Hematopoietic multipotent progenitor cell treated with erythropoietin and hydrocortisone succinate and interleukin-3 and kit ligand, for 4 days (in vitro differentiated cells): Measurements from ENCODE around the gene GPR21.

Experiments used
- DNase-seq: peaks from one replicate; pipeline ENCODE4 v3.0.0-alpha.2; 2015

GPR21 gene, protein sequence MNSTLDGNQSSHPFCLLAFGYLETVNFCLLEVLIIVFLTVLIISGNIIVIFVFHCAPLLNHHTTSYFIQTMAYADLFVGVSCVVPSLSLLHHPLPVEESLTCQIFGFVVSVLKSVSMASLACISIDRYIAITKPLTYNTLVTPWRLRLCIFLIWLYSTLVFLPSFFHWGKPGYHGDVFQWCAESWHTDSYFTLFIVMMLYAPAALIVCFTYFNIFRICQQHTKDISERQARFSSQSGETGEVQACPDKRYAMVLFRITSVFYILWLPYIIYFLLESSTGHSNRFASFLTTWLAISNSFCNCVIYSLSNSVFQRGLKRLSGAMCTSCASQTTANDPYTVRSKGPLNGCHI

GRCh38 chr9:123033352-123033751 is at the start of gene GPR21:
GPR21 (plus strand) TSS chr9:123033667; CDS start chr9:123034567, 900 bp downstream.
- DNase-seq = no peak

DNA sequence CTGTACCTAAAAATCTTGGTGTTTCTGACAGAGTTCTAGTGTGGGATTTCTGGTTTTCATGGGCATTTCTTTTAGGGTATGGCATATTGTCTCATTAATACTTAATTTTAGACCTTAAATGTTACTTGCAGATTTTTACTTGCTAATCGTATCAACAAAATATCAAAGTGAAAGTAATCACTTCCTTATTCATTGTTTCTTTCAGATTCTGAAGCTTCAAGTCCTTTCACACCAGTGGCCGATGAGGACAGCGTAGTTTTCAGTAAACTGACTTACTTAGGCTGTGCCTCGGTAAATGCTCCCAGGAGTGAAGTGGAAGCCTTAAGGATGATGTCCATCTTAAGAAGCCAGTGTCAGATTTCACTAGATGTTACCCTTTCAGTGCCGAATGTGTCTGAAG is 47.5 kb upstream of the GPR21 start:
- no peak for DNase-seq

DNA sequence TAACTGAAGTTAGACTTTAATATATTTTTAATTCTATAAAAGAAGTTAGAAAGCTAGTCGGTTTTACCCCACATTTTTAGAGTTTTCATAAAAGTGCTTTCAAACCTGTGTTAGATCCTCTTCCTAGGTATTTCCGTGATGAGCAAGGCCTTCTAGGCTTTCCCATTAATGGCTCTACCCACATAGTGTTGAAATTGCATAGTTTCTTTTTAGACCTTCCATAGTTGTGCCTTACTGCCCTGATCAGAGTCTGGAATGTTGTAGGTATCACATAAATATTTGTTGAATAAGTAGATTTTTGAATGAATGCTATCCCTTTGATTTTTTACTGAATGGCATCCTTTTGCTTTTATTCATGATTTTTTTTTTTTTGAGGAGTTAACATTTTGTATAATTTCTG is 45.3 kb upstream of the GPR21 start:
- DNase-seq = no peak

DNA sequence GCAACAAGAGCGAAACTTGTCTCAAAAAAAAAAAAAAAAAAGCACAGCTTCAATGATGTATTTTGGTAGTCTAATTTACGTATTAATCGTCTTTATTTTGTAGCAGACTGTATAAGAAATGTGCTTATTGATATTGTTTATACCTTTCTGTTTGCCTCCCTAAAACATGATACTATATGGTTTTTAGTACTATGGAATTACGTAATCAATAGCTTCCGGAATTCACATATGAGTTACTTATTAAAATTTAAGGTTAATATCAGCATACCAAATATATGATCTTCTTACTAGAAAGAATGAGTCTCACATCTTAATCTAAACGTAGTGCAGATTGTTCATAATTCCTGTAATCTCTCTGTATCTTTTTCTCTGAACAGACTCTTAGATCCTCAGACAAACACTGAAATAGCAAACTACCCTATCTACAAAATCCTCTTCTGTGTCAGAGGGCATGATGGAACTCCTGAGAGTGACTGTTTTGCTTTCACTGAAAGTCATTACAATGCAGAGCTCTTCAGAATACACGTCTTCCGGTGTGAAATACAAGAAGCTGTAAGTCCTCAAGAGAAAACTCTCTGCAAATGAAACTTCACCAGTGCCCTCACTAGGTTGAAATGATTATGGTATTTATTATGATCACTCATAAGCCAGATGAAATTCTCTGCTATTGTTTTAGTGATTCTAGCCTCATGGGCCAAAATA is 44.4 kb upstream of the GPR21 start:
- DNase-seq = peak; percentile 52

GRCh38 chr9:122991370-122991830 is 42.1 kb upstream of the GPR21 start:
- peak; percentile 81 for DNase-seq

- DNase-seq = peak; percentile 19
Measured at GRCh38 chr9:122996586-122996985, 36.9 kb upstream of the GPR21 start.

- DNase-seq = no peak
Measured at GRCh38 chr9:122998448-122998847, 35.0 kb upstream of the GPR21 start.

GRCh38 chr9:123000371-123001068 is 32.9 kb upstream of the GPR21 start:
- no peak for DNase-seq

DNA sequence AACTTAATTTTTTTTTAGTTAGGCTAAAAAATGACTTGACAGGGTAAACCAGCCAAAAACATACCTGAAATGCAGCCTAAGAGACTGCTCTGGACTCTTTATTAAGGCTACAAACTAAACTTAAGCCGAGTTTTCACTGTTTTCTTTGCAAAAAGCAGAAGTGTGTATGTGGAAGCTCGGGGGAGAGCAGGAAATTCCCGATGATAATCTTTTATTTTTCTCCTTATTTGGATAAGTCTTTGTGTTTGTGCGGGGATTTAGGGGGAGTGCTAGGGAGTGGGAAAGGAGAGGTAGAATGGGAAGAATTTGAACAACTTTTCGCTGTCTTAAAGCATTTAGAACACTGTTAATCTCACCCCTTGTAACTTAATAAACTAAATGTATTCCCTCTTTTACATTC is 30.7 kb upstream of the GPR21 start:
- peak; percentile 30 for DNase-seq

GRCh38 chr9:123003466-123003865 is 30.0 kb upstream of the GPR21 start:
- DNase-seq = peak; percentile 20

DNA sequence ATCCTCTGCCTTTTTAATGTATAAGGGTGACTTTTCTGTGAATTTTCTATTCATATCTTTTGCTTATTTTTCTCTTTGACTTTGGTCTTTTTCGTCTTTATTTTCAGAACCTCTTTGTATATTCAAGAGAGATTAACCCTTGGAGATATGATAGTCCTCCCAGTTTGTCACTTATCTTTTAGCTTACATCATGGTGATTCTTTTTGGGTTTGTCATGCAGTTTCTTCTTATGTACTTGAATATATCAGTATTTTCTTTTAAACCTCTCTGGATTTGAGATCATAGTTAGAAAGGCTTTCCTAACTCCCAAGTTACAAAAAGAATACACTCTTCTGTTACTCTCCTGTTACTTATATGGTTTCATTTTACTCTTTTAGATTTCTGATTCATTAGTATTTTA is 27.5 kb upstream of the GPR21 start:
- DNase-seq = no peak

GRCh38 chr9:123007269-123007668 is 26.2 kb upstream of the GPR21 start:
- DNase-seq = no peak

GRCh38 chr9:123008909-123009308 is 24.6 kb upstream of the GPR21 start:
- DNase-seq = no peak

GRCh38 chr9:123011380-123011779 is 22.1 kb upstream of the GPR21 start:
- DNase-seq = no peak

DNA sequence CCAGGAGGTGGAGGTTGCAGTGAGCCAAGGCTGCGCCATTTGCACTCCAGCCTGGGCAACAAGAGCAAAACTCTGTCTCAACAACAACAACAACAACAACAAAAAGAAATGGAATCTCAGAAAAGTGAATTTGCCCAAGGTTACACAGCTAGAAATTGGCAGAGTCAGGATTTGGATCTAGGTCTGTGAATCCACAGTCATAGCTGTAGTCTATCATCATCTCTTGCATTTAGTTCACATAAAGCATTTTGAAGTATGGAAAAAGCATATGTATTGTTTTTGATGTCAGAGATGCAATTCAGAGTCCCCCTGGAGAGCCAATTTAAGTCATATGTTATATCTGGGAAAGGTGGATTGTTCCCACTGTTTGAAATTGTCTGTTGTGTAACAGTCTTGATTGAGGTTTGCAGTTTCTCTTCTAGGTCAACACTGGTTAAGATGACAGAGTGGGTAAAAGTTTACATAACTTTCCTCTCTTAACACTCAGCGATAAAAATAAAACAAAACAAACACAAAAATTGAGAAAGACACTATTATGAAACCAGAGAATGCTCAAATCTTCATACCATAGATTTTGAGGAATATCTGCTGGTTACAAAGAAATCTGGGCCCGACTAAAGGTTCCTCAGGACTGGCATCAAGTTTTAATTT is 21.5 kb upstream of the GPR21 start:
- DNase-seq = no peak

- no peak for DNase-seq
Measured at GRCh38 chr9:123016631-123017030, 16.8 kb upstream of the GPR21 start.

DNA sequence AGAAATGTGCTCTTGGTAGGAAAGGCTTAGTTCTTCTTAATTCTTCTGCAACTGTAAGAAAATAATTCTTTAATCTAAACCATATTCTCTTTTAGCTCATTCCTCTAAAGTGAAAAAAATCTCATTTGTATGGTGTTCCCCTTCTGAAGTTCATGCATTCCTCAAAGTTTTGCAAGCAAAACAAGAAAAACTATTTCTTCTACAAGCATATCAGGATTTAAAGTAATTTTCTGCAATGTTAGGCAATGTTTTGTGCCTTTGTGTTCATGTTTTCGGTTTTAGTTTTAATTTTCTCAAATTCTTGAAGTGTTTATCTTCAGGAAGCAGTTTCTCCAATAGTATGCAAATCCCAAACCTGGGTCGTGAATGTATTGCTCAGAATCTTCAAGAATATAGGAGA is 12.7 kb upstream of the GPR21 start:
- DNase-seq = no peak

GRCh38 chr9:123026425-123026824 is 7.0 kb upstream of the GPR21 start:
- DNase-seq = no peak

DNA sequence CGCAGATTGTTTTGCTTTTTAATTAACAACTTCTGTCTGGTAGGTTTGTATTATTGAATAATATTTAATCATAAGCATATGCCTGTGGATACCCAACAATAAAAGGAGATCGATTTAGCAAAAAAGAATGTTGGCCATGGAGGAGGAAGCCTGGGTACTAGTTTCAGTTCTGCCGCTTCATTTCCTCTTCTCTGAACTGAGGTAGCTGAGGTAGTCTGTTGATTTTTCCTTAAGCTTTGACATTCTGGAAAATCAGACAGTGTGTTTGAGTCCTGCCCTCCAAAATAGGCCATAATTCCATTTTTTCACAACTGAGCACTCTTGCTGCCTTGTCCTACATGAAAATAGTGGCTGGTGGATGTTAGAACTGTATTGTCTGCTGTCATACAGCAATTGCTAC is 6.0 kb upstream of the GPR21 start:
- DNase-seq = no peak

DNA sequence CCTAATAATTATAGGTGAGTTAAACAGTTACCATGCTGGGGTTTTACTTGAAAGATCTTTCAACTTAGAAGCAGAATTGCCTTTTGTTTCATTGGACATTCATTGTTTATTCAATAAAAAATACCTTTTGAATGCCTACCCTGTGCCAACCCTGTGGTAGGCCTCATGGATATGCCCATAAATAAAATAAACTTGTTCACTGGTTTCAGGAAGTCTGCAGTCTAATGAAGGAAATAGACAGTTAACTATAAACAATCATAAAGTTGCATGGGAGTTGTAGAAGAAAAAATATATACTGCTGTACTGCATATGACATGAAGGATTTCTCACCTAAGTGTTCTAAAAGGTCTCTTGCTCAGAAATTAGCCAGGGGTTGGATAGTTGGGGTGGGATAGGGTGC is 5.3 kb upstream of the GPR21 start:
- DNase-seq = no peak

GRCh38 chr9:123028973-123029372 is 4.5 kb upstream of the GPR21 start:
- DNase-seq = no peak

GRCh38 chr9:123031963-123032362 is 1.5 kb upstream of the GPR21 start:
- no peak for DNase-seq

- DNase-seq = peak; percentile 91
Measured at GRCh38 chr9:123033864-123034601, 566 bp downstream of the GPR21 start.
